ENCODE data around the gene MFSD11.
"Not testable (repeated sequence)": the region's sequence is repeated elsewhere in the genome, so short reads cannot be mapped to it uniquely, and the experiment has no call there.

MFSD11 gene

DNA sequence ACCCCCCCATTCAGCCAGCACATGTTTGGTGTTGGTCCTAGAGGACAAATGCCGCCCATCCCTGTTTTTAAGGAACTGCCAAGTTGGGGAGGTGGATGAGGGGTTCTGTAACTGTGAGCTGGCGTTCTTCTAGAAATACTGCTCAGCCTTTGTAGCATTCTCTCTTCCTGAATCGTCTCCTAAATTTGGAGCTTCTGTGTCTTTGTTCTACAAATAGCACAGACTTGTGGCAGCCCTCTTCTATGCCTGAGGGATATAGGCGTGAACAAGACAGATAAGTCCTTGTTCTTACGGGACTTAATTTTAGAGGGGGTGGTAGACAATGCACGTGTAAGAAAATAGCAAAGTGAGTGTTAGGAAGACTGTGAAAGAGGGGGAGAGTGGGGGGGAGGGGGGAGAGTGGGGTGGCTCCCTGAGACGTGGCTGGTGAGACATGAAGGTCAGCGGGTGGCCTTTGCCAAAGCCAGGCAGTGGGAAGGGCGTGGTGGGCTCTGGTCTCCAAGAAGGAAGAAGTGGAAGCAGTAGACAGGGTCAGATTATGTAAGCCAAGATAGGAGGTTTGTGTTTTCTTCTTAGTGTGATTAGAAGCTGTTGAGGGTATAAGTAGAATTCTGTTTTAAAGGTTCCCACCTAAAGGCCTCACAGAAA is 9.9 kb downstream of the MFSD11 start:
- DNase-seq (ENCODE audit: low read depth, low spot score), result no peak

GRCh38 chr17:76748657-76749056 is 10.7 kb downstream of the MFSD11 start:
- no peak for DNase-seq (ENCODE audit: low read depth, low spot score)

- no peak for DNase-seq (ENCODE audit: low read depth, low spot score)
These were observed 13.6 kb downstream of the MFSD11 start for GRCh38 chr17:76751416-76751993.

DNA sequence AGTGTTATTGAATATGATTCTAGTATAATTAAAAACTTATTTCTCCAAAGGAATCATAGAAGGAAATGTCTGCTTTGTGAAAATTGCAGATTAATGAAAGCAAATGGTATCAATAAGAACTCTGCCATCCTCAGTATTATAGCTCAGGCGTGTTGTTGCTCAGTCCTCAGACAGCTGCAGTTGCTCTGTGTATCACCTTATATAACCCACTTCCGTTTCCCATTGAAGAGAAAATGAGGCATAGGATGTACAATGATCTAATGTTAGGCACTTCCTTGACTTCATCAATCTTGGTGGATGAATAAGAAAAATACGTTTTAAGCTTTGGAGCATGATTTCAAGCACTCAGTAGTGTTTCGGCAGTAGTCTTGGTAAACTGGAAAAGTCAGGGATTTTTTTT is 14.1 kb downstream of the MFSD11 start:
- DNase-seq (ENCODE audit: low read depth, low spot score), result no peak

GRCh38 chr17:76753061-76753961 is 15.4 kb downstream of the MFSD11 start:
- no peak for DNase-seq (ENCODE audit: low read depth, low spot score)

DNA sequence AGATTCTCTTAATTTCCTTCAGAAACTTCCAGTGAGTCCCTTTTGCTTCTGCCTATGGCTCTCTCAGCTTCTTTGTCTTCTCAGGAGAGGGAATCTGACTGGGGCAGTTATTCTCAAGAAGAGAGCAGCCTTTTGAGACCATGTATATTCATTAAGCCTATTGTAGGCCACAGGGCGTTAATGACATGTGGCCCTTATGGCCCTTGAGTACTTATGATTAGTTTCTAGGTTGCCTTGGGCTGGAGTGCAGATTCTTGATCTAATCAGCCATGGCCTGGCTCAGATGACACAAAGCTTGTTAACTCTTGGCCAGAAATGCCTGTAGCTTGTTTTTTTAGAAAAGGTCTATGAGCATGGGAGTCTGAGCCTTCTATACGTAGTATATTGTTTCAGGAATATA is 17.4 kb downstream of the MFSD11 start:
- no peak for DNase-seq (ENCODE audit: low read depth, low spot score)

- no peak for DNase-seq (ENCODE audit: low read depth, low spot score)
These were observed 19.3 kb downstream of the MFSD11 start for GRCh38 chr17:76757256-76757655.

GRCh38 chr17:76758570-76758969 is 20.7 kb downstream of the MFSD11 start:
- no peak for DNase-seq (ENCODE audit: low read depth, low spot score)

DNA sequence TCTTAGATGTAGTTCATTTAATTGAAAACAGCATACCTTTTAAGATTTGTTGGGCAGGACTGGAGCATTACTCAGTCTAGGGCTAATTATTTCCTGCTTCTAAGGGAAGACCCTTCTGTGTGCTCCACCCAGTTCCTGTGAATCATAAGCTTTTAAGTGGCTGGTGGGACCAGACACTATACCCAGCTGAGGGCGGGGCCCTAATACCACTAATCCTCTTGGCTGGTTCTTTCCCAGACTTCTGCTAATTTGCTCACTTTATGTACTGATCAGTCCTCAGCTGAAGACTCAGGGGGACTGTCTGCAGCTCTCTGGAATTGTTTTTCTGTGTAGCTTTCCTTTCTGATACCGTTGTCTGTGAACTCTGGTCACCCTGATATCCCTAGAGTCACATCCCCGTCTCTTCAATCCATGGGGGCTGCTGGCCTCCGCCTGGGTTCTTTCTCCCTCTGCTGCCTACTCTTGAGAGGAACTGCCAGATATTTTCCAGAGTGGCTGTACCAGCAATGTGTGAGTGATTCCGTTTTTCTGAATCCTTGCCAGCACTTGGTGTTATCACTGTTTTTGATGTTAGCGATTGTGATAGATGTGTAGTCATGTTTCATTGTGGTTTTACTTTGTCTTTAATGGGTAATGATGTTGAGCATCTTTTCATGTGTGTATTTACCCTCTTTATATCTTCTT is 35.1 kb downstream of the MFSD11 start:
- DNase-seq (ENCODE audit: low read depth, low spot score), result no peak

- DNase-seq (ENCODE audit: low read depth, low spot score), result no peak
These were observed 37.2 kb downstream of the MFSD11 start for GRCh38 chr17:76775021-76775600.

DNA sequence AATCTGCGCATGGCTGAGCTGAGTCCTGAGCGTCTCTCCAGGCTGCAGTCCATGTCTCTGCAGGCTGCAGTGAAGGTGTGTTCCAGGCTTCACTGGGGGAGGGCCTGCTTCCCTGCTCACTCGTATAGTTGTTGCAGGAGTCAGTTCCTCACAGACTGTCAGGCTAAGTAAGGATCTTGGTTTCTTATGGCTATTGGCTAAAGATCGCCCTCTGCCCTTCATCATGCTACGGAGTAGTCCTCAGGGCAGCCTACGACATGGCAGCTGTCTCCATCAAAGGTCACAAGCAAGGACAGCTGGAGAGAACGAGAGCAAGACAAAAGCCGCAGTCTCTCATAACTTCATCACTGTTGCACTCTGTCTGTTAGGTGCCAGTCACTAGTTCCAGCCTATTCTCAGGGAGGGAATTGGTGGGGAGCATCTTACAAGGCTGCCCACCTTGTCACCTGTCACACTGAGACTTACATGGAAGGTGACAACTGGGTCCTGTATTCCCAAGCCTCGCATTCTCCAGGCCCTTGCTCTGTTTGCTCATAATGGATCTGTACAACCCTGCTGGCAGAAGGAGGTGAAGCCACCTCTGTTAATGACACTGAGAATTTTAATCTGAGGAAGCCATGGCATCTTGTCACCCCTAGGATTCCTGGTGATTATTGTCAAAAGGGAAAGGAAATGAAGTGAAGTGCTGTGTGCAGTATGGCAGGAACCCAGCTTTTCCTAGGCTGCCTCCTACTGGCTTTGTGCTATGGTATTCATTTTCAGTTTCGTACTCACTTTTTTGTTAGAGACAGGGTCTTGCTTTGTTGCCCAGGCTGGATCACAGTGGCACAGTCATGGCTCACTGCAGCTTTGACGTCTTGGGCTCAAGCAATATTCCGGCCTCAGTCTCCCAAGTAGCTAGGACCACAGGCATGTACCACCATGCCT is 43.4 kb downstream of the MFSD11 start:
- no peak for DNase-seq (ENCODE audit: low read depth, low spot score)

DNA sequence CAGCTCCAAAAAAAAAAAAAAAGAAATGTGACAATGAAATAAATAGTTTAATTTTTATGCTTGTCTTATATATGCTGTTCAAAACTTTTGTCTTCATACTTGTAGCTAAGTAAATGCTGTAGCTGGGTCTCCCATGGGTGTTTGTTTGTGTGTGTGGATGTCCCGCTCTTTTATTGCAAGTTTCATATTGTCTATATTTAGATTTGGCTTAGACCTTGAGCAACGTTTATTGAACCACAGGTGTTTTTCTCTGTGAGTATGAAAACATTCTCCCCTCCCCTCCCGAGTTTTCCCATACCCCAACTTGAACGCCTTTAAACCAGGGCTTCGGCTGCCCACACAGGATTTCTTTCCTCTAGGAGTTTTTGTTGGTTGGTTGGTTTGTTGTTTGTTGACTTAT is 45.2 kb downstream of the MFSD11 start:
- no peak for DNase-seq (ENCODE audit: low read depth, low spot score)

DNA sequence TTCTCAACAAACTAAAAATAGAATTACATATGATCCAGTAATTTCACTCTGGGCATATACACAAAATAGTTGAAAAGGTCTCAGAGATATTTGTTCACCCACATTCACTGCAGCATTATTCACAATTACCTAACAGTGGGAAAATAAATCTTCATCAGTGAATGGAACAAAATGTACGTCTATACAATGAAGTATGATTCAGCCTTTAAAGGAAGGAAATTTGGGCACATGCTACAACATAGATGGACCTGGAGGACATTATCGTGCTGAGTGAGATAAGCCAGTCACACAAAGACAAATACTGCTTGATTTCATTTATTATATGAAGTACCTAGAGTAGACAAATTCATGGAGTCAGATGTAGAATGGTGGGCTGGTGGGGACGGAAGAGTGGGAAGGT is 47.0 kb downstream of the MFSD11 start:
- no peak for DNase-seq (ENCODE audit: low read depth, low spot score)

DNA sequence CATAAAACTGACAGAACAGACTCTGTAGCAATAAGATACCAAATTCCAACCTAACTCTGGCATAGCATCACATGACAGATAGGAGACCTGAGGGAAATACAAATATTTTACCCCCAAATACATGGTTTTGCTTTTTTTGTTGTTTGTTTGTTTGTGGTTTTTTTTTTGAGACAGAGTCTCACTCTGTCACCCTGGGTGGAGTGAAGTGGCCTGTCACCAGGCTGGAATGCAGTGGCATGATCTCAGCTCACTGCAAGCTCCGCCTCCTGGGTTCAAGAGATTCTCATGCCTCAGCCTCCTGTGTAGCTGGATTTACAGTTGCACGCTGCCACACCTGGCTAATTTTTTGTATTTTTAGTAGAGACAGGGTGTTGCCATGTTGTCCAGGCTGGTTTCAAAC is 49.9 kb downstream of the MFSD11 start:
- DNase-seq (ENCODE audit: low read depth, low spot score), result not testable (repeated sequence)

GRCh38 chr17:76789235-76789788 is 51.4 kb downstream of the MFSD11 start:
- no peak for DNase-seq (ENCODE audit: low read depth, low spot score)

DNA sequence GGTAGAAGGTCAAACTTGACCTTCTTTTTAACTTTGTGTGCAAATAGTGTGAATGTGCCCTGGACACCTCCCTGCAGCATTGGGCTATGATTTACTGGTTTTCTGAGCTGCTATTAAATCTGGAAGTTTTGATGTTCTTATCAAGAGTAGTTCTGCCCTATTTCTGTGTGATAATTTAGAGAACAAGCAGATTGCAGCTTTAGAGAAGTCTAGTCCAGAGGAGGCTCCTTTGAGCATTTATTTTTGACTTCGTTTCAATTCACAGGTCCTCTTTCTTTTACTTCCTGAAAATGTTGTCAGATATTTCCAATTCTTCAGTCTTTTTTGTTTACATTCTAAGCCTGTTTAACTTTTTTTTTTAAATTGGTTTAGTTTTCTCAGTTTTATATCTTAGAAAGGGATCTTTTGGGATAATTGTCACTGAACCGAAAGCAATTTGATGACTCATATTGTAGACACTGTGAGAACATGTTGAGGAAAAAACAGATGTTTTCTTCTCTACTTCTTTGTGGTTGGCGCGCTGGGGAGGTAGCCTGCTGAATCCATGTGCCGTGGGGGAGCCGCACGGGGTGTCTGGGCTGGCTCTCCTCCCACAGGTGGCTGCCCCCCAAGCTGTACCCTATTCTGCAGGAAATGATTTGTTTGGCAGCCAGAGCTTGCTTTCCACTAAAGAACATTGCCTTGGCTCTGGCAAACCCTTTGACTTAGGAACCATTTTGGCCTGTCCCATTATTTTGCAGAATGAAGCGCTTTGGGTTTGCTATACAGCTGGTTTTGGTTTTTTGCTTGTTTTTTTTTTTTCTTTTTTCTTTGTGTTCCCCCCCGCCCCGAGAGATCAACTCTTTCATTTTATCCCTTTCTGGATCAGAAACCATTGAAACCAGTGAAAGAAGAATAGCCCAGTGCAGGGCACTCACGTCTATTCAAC is 53.4 kb downstream of the MFSD11 start:
- peak; percentile 64 for DNase-seq (ENCODE audit: low read depth, low spot score)

DNA sequence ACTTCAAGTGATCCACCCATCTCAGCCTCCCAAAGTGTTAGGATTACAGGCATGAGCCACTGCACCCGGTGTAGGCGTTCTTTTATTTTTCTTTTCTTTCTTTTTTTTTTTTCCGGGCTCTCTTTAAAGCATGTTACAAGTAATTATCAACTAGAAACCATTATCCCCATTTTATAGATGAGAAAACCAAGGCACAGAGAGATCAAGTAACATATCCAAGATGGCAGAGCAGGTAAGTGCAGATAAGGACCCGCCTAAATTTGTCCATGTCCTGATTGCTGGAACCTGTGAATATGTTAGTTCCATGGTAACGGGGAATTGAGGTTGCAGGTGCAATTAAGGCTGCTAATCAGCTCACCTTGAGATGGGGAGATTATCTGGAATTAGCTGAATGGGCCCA is 54.4 kb downstream of the MFSD11 start:
- DNase-seq (ENCODE audit: low read depth, low spot score), result no peak

DNA sequence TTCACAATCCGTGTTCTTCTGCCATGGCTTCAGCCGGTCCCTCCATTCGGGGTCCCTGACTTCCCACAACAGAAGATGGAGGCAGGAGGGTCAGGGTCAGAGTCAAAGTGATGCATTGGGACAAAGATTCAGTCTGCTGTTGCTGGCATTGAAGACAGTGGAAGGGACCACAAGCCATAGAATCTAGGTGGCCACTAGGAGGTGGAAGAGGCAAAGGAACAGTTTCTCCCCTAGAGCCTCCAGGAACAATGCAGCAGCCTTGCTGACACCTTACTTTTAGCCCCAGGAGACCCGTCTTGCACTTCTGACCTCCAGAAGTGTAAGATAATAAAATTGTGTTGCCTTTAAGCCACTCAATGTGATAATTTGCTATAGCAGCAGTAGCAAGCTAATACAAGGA is 55.9 kb downstream of the MFSD11 start:
- DNase-seq (ENCODE audit: low read depth, low spot score), result no peak

GRCh38 chr17:76796081-76796480 is 58.2 kb downstream of the MFSD11 start:
- DNase-seq (ENCODE audit: low read depth, low spot score), result no peak

All from smooth muscle cell of the brain vasculature (primary cell).